Measurements from ENCODE around the gene INPP5J. TPM values are rescaled to one million over a fixed set of nuclear protein-coding genes. Genes with fewer than 3 reads are reported as not detected.

The INPP5J gene
- total and polyA plus RNA-seq, 4 donors: 1.2 to 6.5 (median 2.1) TPM

- H3K9ac ChIP-seq (ENCODE audit: insufficient read depth in 1 of 2, low read length in 2 of 2): no peak overlapping the region
- WGBS, 2 donors: 84% methylated on average over 5 of the region's 5 CpGs
- no peaks in the 10 kb centered on the region for H3K27me3 ChIP-seq (ENCODE audit: control insufficient read depth in 3 of 3, insufficient read depth in 3 of 3, low read length in 2 of 3)
- TF ChIP-seq CTCF (IDR thresholded peaks at IDR 0.05; ENCODE audit: control extremely low read depth, extremely low read depth): no peak
- H3K9me3 ChIP-seq (ENCODE audit: control insufficient read depth in 4 of 4, insufficient read depth in 3 of 4, low read length in 3 of 4): no peaks in the 10 kb centered on the region
- no peak overlapping the region for H3K4me3 ChIP-seq
- DNase-seq (no peak), ATAC-seq (ENCODE audit: insufficient read depth, low FRiP score) (no peak)
- H3K36me3 ChIP-seq (ENCODE audit: control insufficient read depth in 4 of 4, insufficient read depth in 4 of 4, low read length in 4 of 4): no peaks in the 10 kb centered on the region
- H3K27ac ChIP-seq (ENCODE audit: low read depth in 1 of 2, low read length in 1 of 2): peak overlapping the region in 1 of 2 donors; percentile 74
- peaks cover 0 to 1% (median 0%) of the 10 kb centered on the region in 5 donors for H3K4me1 ChIP-seq (ENCODE audit: control insufficient read depth in 5 of 5, insufficient read depth in 5 of 5, low read length in 5 of 5)
These were observed 2.5 kb upstream of the INPP5J start for GRCh38 chr22:31120230-31120629.

- H3K4me3 ChIP-seq: no peak overlapping the region
- no peak for DNase-seq
- ATAC-seq (ENCODE audit: insufficient read depth, low FRiP score): no peak
- 86 to 93% methylated on average over 1 of the region's 1 CpG for whole genome bisulfite sequencing, 2 donors
- no peaks in the 10 kb centered on the region for H3K9me3 ChIP-seq (ENCODE audit: control insufficient read depth in 4 of 4, insufficient read depth in 3 of 4, low read length in 3 of 4)
- no peaks in the 10 kb centered on the region for H3K36me3 ChIP-seq (ENCODE audit: control insufficient read depth in 4 of 4, insufficient read depth in 4 of 4, low read length in 4 of 4)
- peaks cover 0 to 1% (median 0%) of the 10 kb centered on the region in 5 donors for H3K4me1 ChIP-seq (ENCODE audit: control insufficient read depth in 5 of 5, insufficient read depth in 5 of 5, low read length in 5 of 5)
- no peaks in the 10 kb centered on the region for H3K27me3 ChIP-seq (ENCODE audit: control insufficient read depth in 3 of 3, insufficient read depth in 3 of 3, low read length in 2 of 3)
- no peak for TF ChIP-seq CTCF (IDR thresholded peaks at IDR 0.05; ENCODE audit: control extremely low read depth, extremely low read depth)
- H3K27ac ChIP-seq (ENCODE audit: low read depth in 1 of 2, low read length in 1 of 2): peak overlapping the region in 1 of 2 donors; percentile 74
- H3K9ac ChIP-seq (ENCODE audit: insufficient read depth in 1 of 2, low read length in 2 of 2): no peak overlapping the region
These were observed 2.1 kb upstream of the INPP5J start for GRCh38 chr22:31120642-31121041.

DNA sequence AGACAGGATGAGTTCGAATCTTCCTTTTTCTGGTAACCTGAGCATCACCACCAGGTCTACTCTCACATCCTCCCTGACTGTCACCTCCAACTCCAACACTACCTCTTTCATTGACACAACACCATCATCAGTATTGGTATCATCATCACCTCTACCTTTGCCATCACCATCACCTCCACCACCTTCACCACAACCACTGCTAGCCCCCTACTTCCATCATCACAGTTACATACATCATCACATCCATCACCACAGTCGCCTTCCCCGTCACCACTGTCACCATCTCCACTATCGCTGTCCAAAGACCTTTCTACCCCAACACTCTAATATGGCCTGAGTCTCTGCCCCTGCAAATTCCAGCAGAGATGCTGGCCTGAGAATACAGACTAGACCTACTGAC lies 1.4 kb upstream of the INPP5J start:
- Histone ChIP-seq H3K9me3 (ENCODE audit: control insufficient read depth in 4 of 4, insufficient read depth in 3 of 4, low read length in 3 of 4) (no peaks in the 10 kb centered on the region), H3K4me1 (ENCODE audit: control insufficient read depth in 5 of 5, insufficient read depth in 5 of 5, low read length in 5 of 5) (peaks cover 0 to 1% (median 0%) of the 10 kb centered on the region in 5 donors), H3K27me3 (ENCODE audit: control insufficient read depth in 3 of 3, insufficient read depth in 3 of 3, low read length in 2 of 3) (no peaks in the 10 kb centered on the region), H3K27ac (ENCODE audit: low read depth in 1 of 2, low read length in 1 of 2) (peak overlapping the region in 1 of 2 donors; percentile 80), H3K4me3 (no peak overlapping the region), H3K9ac (ENCODE audit: insufficient read depth in 1 of 2, low read length in 2 of 2) (no peak overlapping the region), H3K36me3 (ENCODE audit: control insufficient read depth in 4 of 4, insufficient read depth in 4 of 4, low read length in 4 of 4) (no peaks in the 10 kb centered on the region)
- no peak for ATAC-seq (ENCODE audit: insufficient read depth, low FRiP score)
- no peak for TF ChIP-seq CTCF (IDR thresholded peaks at IDR 0.05; ENCODE audit: control extremely low read depth, extremely low read depth)
- 95 to 98% methylated on average over 4 of the region's 4 CpGs for WGBS, 2 donors
- no peak for DNase-seq

- 79 to 95% methylated on average over 2 of the region's 2 CpGs for WGBS, 2 donors
- DNase-seq (no peak), ATAC-seq (ENCODE audit: insufficient read depth, low FRiP score) (no peak)
- Histone ChIP-seq H3K4me1 (ENCODE audit: control insufficient read depth in 5 of 5, insufficient read depth in 5 of 5, low read length in 5 of 5) (peaks cover 0 to 1% (median 0%) of the 10 kb centered on the region in 5 donors), H3K4me3 (no peak overlapping the region), H3K27me3 (ENCODE audit: control insufficient read depth in 3 of 3, insufficient read depth in 3 of 3, low read length in 2 of 3) (no peaks in the 10 kb centered on the region), H3K9me3 (ENCODE audit: control insufficient read depth in 4 of 4, insufficient read depth in 3 of 4, low read length in 3 of 4) (no peaks in the 10 kb centered on the region), H3K27ac (ENCODE audit: low read depth in 1 of 2, low read length in 1 of 2) (peak overlapping the region in 1 of 2 donors; percentile 80), H3K36me3 (ENCODE audit: control insufficient read depth in 4 of 4, insufficient read depth in 4 of 4, low read length in 4 of 4) (no peaks in the 10 kb centered on the region), H3K9ac (ENCODE audit: insufficient read depth in 1 of 2, low read length in 2 of 2) (no peak overlapping the region)
- TF ChIP-seq CTCF (IDR thresholded peaks at IDR 0.05; ENCODE audit: control extremely low read depth, extremely low read depth): no peak
These were observed 602 bp upstream of the INPP5J start for GRCh38 chr22:31122196-31122531.

Measured in lung (tissue), 12 donors.